ENCODE data around the gene ZNF605. TPM values are rescaled to one million over a fixed set of nuclear protein-coding genes. Genes with fewer than 3 reads are reported as not detected.

ZNF605 gene
- total RNA-seq (2022; extraction: Qiagen RNA extraction; ENCODE audit: low read depth) = 3.4 to 5.0 TPM (median 3.9 TPM) in 5 replicates

DNA sequence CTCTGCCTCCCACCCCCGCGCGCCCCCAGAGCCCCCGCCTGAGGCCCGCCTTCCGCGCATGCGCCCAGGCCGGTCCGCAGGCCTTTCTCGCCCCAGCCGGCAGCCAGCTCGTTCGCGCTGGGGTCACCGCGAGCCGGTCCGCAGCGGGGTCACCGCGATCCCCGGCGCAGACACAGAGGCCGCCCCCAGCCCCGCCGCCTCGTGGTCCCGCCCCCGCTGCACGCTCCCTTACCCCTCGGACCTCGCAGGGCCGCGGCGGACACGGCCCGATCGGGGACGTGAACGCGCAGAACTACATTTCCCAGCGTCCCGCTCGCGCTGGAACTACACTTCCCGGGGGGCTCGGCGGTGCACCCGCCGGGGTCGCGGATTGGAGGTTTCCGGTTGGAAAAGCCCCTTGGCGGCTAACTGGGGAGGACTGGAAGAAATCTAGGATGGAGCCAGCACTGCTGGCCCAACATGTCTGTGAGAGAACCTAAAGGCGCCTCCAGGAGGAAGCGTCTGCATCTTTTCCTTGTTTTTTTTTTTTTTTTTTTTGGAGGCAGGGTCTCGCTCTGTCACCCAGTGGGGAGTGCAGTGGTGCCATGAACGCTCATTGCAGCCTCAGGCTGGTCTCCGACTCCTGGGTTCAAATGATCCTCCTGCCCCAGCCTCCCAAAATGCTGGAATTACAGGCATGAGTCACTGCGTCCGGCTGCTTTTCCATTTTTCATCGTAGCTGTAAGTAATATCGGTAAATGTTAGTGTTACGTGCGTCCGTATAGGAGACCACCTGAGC lies at the start of gene ZNF605:
TSS of gene ZNF605 (minus strand) at position 296 of the 778 bp plus-strand sequence. CDS start 10,671 bp downstream, outside the sequence.

DNA sequence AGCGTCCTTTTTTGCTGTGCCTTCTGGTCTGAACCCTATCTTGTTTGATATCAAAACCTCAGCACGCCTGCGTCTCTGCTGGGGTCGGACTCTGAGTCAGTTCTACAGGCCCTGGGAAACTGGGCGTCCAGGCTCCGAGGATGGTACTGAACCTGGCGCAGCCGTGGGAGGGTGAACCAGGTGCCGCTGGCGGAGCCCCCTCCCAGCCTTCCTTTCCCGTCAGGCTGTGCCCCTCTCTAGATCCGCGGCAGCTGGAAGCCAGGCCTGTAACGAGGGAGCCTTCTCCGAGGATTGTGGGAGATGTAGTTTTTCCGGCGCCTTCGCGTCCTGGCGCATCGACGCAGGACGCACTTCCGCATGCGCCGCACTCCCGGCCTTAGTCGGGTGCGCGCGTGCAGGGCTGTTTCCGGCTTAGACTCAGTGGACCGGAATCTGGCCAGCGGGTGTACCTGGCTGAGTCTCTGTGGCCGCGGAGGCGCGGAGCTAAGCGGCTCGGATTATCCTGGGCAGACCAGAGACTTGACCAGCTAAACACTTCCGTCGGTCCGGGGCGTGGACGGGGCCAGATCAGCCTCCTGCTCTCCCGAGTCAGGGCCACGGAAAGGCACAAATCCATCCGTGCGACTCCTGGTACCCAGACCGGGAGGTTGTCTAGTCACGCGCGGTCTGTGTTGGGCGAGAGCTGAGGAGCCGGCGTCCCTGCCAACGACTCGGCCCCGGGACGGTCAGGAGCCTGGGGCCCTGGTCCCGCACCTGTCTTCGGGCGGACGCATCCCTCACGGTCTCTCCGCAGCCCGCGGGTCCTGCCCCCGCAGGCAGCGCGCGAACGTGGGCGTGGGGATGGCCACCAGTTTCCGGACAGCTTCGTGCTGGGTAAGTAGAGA lies 30.1 kb upstream of the ZNF605 start, which contains the start of gene ZNF26:
TSS of gene ZNF26 (plus strand) at position 367 of the 884 bp plus-strand sequence. CDS start at position 841, 474 bp downstream.

DNA sequence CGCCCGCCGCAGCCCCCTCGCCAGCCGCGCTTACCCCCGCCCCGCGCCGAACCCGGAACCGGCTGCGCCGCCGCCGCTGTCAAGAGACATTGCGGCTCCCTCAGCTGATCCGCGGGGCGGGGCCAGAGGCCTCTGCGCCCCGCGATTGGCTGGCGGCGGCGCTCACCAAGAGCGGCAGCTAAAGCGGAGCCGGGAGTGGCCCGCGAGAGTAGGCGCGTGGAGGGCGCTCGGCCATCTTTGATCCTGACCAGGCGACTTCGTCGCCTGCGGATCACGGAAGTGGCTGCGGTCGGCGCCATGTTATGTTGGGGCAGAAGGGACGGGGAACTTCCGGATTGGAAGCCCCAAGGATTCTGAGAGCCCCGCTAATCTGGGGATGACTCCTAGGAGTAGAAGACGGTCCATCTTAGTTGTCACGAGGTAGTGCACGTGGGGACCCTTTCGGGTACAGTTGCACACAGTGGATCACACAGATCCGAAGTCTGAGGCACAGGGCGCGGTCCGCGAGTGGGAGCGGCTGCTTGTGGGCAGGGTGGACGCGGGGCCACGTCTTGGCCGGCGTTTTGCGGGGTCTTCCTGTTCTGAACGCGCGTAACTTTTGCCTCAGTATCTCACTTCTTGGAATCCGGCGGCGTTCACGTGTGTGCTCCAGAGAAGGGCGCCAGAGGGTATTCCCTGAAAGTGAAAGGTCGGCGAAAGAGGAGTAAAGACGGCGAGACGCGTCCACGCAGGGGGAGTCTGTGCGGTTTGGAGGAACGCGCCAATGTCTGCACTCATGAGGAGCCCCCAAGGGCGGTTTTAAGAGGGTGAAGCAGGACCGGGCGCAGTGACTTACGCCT lies 68.4 kb downstream of the ZNF605 start, which contains the start of gene CHFR:
TSS of gene CHFR (minus strand) at position 93 of the 839 bp plus-strand sequence. CDS start 277 bp downstream, outside the sequence.

Other genes with a start within 250 kb of the ZNF605 start
- gene PGAM5, start 245.5 kb downstream of the ZNF605 start, total RNA-seq (2022; extraction: Qiagen RNA extraction; ENCODE audit: low read depth) = 49.1 to 63.1 TPM (median 61.6 TPM) in 5 replicates
- gene ANKLE2, start 194.5 kb downstream of the ZNF605 start, total RNA-seq (2022; extraction: Qiagen RNA extraction; ENCODE audit: low read depth) = 79.2 to 96.7 TPM (median 84.8 TPM) in 5 replicates
- gene GOLGA3, start 127.4 kb downstream of the ZNF605 start, total RNA-seq (2022; extraction: Qiagen RNA extraction; ENCODE audit: low read depth) = 20.1 to 29.0 TPM (median 24.2 TPM) in 5 replicates
- 18.7 to 23.6 TPM (median 22.3 TPM) in 5 replicates for gene CHFR, start 68.7 kb downstream of the ZNF605 start, total RNA-seq (2022; extraction: Qiagen RNA extraction; ENCODE audit: low read depth)
- 7.4 to 12.0 TPM (median 7.9 TPM) in 5 replicates for gene ZNF26, start 30.1 kb upstream of the ZNF605 start, total RNA-seq (2022; extraction: Qiagen RNA extraction; ENCODE audit: low read depth)
- 12.1 to 14.2 TPM (median 13.2 TPM) in 5 replicates for gene ZNF84, start 81.2 kb upstream of the ZNF605 start, total RNA-seq (2022; extraction: Qiagen RNA extraction; ENCODE audit: low read depth)
- gene ZNF140, start 124.6 kb upstream of the ZNF605 start, total RNA-seq (2022; extraction: Qiagen RNA extraction; ENCODE audit: low read depth) = 9.0 to 11.3 TPM (median 10.0 TPM) in 5 replicates
- 0.32 to 0.55 TPM (median 0.47 TPM) in 5 replicates for gene ZNF891, start 174.0 kb upstream of the ZNF605 start, total RNA-seq (2022; extraction: Qiagen RNA extraction; ENCODE audit: low read depth)
- 0.85 to 2.8 TPM (median 1.4 TPM) in 5 replicates for gene ZNF10, start 174.3 kb upstream of the ZNF605 start, total RNA-seq (2022; extraction: Qiagen RNA extraction; ENCODE audit: low read depth)
- gene ZNF268, start 225.2 kb upstream of the ZNF605 start, total RNA-seq (2022; extraction: Qiagen RNA extraction; ENCODE audit: low read depth) = 11.4 to 18.0 TPM (median 11.9 TPM) in 5 replicates

Measured in A549 treated with DMSO at 1 μM for 4 hours (cell line).